Liver (tissue), 3 donors: Measurements from ENCODE around the gene SLC25A12.

Experiments
- ATF3 ChIP-seq: IDR thresholded peaks from 2 replicates; pipeline ENCODE4 v1.6.1; 2016; ENCODE audit warnings: antibody characterized with exemption
- FOXA1 ChIP-seq: IDR thresholded peaks from 2 replicates; pipeline ENCODE4 v1.6.1; 2016; ENCODE audit warnings: antibody characterized with exemption
- HNF4G ChIP-seq: IDR thresholded peaks from 2 replicates; pipeline ENCODE4 v1.6.1; 2016; ENCODE audit warnings: antibody characterized with exemption
- JUND ChIP-seq, 2 donors: IDR thresholded peaks; 2 replicates each; pipeline ENCODE4 v1.6.1; 2016; ENCODE audit warnings: antibody characterized with exemption in 2 of 2
- RAD21 ChIP-seq, 2 donors: IDR thresholded peaks; 2 replicates each; pipeline ENCODE4 v1.6.1; 2016; ENCODE audit warnings: antibody characterized with exemption in 2 of 2, mild to moderate bottlenecking in 2 of 2
- RXRA ChIP-seq, 2 donors: IDR thresholded peaks; 2 replicates each; pipeline ENCODE4 v1.6.1; 2017 to 2018; ENCODE audit warnings: antibody characterized with exemption in 2 of 2, mild to moderate bottlenecking in 1 of 2
- TAF1 ChIP-seq: conservative IDR thresholded peaks from 2 replicates; pipeline ENCODE4 v1.6.1; 2016; ENCODE audit warnings: antibody characterized with exemption, mild to moderate bottlenecking
- TF ChIP-seq, protein P1 (sequence below): fragments of 150-350 bp; IDR thresholded peaks from 2 replicates; pipeline ENCODE4 v1.5.1; 2017; ENCODE audit warnings: improper control_type of control experiment, low read depth, low read length; ENCODE audit not compliant: missing input control
- TF ChIP-seq, protein P2 (sequence below): IDR thresholded peaks from 2 replicates; pipeline ENCODE4 v1.6.1; 2016; ENCODE audit warnings: antibody characterized with exemption, mild to moderate bottlenecking
- donor health status: healthy.
- donor health status: healthy.

DNA sequence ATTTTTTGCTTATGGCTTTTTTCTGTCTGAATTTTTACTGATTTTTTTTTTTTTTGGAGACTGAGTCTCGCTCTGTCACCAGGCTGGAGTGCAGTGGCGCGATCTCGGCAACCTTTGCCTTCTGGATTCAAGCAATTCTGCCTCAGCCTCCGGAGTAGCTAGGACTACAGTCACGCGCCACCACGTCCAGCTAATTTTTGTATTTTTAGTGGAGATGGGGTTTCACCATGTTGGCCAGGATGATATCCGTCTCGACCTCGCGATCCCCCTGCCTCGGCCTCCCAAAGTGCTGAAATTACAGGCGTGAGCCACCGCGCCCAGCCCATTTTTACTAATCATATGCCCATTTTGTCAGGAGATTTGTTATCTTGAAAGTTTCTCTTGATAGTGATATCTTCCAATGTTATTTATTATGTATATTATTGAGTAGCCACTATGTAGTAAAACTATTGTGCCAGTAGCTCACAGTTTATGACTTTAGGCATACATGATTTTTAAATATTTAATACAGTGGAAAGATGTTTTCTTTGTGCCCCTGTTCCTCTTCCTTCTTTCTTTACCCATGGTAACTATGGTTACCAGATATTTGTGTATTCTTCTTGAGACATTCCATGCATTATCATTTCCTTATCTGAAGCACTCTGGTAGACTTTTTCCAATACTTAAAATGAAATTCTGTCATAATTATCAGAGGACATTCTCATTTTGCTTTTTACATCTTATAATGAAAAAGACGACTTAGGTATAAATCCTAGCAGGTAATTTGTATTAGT, 30.3 kb upstream of the SLC25A12 start:
- TF ChIP-seq TAF1 (no peak), JUND (IDR thresholded peaks at IDR 0.05) (no peak), ATF3 (no peak), HNF4G (no peak), RAD21 (IDR thresholded peaks at IDR 0.05) (no peak), FOXA1 (no peak), RXRA (IDR thresholded peaks at IDR 0.05) (no peak)
- TF ChIP-seq, protein P1, sequence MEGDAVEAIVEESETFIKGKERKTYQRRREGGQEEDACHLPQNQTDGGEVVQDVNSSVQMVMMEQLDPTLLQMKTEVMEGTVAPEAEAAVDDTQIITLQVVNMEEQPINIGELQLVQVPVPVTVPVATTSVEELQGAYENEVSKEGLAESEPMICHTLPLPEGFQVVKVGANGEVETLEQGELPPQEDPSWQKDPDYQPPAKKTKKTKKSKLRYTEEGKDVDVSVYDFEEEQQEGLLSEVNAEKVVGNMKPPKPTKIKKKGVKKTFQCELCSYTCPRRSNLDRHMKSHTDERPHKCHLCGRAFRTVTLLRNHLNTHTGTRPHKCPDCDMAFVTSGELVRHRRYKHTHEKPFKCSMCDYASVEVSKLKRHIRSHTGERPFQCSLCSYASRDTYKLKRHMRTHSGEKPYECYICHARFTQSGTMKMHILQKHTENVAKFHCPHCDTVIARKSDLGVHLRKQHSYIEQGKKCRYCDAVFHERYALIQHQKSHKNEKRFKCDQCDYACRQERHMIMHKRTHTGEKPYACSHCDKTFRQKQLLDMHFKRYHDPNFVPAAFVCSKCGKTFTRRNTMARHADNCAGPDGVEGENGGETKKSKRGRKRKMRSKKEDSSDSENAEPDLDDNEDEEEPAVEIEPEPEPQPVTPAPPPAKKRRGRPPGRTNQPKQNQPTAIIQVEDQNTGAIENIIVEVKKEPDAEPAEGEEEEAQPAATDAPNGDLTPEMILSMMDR = no peak
- TF ChIP-seq, protein P2, sequence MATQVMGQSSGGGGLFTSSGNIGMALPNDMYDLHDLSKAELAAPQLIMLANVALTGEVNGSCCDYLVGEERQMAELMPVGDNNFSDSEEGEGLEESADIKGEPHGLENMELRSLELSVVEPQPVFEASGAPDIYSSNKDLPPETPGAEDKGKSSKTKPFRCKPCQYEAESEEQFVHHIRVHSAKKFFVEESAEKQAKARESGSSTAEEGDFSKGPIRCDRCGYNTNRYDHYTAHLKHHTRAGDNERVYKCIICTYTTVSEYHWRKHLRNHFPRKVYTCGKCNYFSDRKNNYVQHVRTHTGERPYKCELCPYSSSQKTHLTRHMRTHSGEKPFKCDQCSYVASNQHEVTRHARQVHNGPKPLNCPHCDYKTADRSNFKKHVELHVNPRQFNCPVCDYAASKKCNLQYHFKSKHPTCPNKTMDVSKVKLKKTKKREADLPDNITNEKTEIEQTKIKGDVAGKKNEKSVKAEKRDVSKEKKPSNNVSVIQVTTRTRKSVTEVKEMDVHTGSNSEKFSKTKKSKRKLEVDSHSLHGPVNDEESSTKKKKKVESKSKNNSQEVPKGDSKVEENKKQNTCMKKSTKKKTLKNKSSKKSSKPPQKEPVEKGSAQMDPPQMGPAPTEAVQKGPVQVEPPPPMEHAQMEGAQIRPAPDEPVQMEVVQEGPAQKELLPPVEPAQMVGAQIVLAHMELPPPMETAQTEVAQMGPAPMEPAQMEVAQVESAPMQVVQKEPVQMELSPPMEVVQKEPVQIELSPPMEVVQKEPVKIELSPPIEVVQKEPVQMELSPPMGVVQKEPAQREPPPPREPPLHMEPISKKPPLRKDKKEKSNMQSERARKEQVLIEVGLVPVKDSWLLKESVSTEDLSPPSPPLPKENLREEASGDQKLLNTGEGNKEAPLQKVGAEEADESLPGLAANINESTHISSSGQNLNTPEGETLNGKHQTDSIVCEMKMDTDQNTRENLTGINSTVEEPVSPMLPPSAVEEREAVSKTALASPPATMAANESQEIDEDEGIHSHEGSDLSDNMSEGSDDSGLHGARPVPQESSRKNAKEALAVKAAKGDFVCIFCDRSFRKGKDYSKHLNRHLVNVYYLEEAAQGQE = no peak
